ENCODE data around the gene COX8C.

COX8C gene

GRCh38 chr14:93368996-93369712, 22.2 kb downstream of the COX8C start:
- no peak for DNase-seq

- DNase-seq: peak in 3 of 56 donors; percentile 1 to 11 (median 9)
Observed at GRCh38 chr14:93369713-93370266, 22.8 kb downstream of the COX8C start.

- no peak for DNase-seq
Observed at GRCh38 chr14:93375673-93376156, 28.7 kb downstream of the COX8C start.

GRCh38 chr14:93379831-93380230, 32.8 kb downstream of the COX8C start:
- DNase-seq: no peak

GRCh38 chr14:93381644-93382043, 34.7 kb downstream of the COX8C start:
- no peak for DNase-seq

- DNase-seq: peak in 1 of 56 donors; percentile 74
Observed at GRCh38 chr14:93384256-93384655, 37.3 kb downstream of the COX8C start.

GRCh38 chr14:93395231-93395630, 48.2 kb downstream of the COX8C start:
- no peak for DNase-seq

- no peak for DNase-seq
Observed at GRCh38 chr14:93396456-93396855, 49.5 kb downstream of the COX8C start.
